A673 (cell line): ENCODE results near the gene TCERG1L. TPM values are rescaled to one million over a fixed set of nuclear protein-coding genes. Genes with fewer than 3 reads are reported as not detected.

ENCODE experiments used
- BruUV-seq: library from RNA; stranded (reverse); fragments of 400-500 nt; replicated peaks from 2 replicates; lab custom pipeline; 2021; lab: Mats Ljungman, UMichigan
- CTCF ChIA-PET: fragments of 300-600 bp; sonication (Branson Sonifier 250); formaldehyde crosslinking; loops from one replicate; lab custom pipeline; 2022; ENCODE audit warnings: antibody characterized with exemption; lab: Charles Lee
- POLR2A ChIA-PET: fragments of 300-600 bp; sonication (Branson Sonifier 250); formaldehyde crosslinking; loops from one replicate; lab custom pipeline; 2022; ENCODE audit warnings: antibody characterized with exemption; ENCODE audit not compliant: low non-redundant PET; lab: Charles Lee
- DNase-seq: peaks from one replicate; pipeline ENCODE4 v3.0.0-alpha.2; 2015; ENCODE audit warnings: low spot score
- H3K27ac ChIP-seq: fragments of 200-600 bp; sonication (generic); 2 replicates; pipeline ENCODE4 v1.5.1; 2016; ENCODE audit warnings: mixed run types, low read depth, mild to moderate bottlenecking, mixed read lengths, antibody characterized with exemption, low read length; ENCODE audit not compliant: poor library complexity, severe bottlenecking
- H3K27me3 ChIP-seq: fragments of 200-600 bp; sonication (generic); replicated peaks from 2 replicates; pipeline ENCODE4 v1.6.1; 2017; ENCODE audit warnings: mixed run types, low read depth, mild to moderate bottlenecking, mixed read lengths, antibody characterized with exemption, low read length; ENCODE audit not compliant: insufficient read depth, poor library complexity
- H3K36me3 ChIP-seq: fragments of 200-600 bp; sonication (generic); 2 replicates; pipeline ENCODE4 v1.6.1; 2016; ENCODE audit warnings: mixed run types, mild to moderate bottlenecking, mixed read lengths, antibody characterized with exemption, low read length; ENCODE audit not compliant: insufficient read depth, poor library complexity, severe bottlenecking
- H3K4me1 ChIP-seq: fragments of 200-600 bp; sonication (generic); 2 replicates; pipeline ENCODE4 v1.6.1; 2017; ENCODE audit warnings: mixed run types, mild to moderate bottlenecking, mixed read lengths, antibody characterized with exemption, low read length; ENCODE audit not compliant: insufficient read depth, poor library complexity, severe bottlenecking
- H3K4me3 ChIP-seq: fragments of 200-600 bp; sonication (generic); 2 replicates; pipeline ENCODE4 v1.5.1; 2016; ENCODE audit warnings: low read depth, mixed run types, mild to moderate bottlenecking, mixed read lengths, low read length; ENCODE audit not compliant: poor library complexity, severe bottlenecking
- H3K9me3 ChIP-seq: fragments of 200-600 bp; sonication (generic); 2 replicates; pipeline ENCODE4 v1.6.1; 2016; ENCODE audit warnings: mixed run types, low read depth, mild to moderate bottlenecking, mixed read lengths, antibody characterized with exemption, low read length; ENCODE audit not compliant: poor library complexity, severe bottlenecking
- EZH2 ChIP-seq: fragments of 200-600 bp; sonication (generic); IDR thresholded peaks from 2 replicates; pipeline ENCODE4 v1.6.1; 2017; ENCODE audit warnings: borderline replicate concordance, low read depth, mild to moderate bottlenecking, mixed read lengths, antibody characterized with exemption, low read length; ENCODE audit not compliant: poor library complexity, severe bottlenecking
- intact Hi-C: fragments of 100-400 bp; cut with micrococcal nuclease; formaldehyde crosslinking; loops from one replicate; pipeline ENCODE4 v1.10.0; 2022; ENCODE audit not compliant: unreplicated experiment
- total RNA-seq: library from RNA; stranded (reverse); gene quantifications from 2 replicates; pipeline ENCODE4 v1.2.3, GENCODE V29; 2021
- TF ChIP-seq, protein P1 (sequence below): fragments of 300-800, 200-600 bp; sonication (generic); conservative IDR thresholded peaks from 2 replicates; pipeline ENCODE4 v1.5.1; 2017; ENCODE audit warnings: low read depth, mild to moderate bottlenecking, antibody characterized with exemption, low read length, moderate library complexity, mixed read lengths

TCERG1L gene
- total RNA-seq, 1 experiment from 2014 or later = 16.3 TPM

DNA sequence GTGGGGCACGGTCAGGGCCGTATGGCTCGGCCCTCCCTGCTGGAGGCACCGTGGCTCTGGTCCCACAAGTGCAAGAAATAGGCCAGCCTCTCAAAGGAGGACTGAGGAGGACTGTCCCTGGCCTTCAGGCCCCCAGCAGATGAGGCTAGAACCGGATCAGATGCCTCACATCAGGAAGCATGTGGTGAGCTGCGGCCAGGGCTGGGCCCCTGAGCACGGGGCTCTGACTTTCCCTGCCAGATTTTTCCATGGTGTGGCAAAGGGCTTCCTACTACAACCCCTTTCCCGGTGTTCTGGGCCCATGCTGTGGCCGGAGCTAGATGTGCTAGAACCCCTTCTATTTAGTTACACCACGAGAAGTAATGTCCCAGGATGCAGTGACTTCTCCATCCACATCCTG is 100.4 kb downstream of the TCERG1L start:
- POLR2A ChIA-PET = no interaction called here
- no peaks in the 10 kb centered on the region for H3K9me3 ChIP-seq
- intact Hi-C loops = no loop called here

DNA sequence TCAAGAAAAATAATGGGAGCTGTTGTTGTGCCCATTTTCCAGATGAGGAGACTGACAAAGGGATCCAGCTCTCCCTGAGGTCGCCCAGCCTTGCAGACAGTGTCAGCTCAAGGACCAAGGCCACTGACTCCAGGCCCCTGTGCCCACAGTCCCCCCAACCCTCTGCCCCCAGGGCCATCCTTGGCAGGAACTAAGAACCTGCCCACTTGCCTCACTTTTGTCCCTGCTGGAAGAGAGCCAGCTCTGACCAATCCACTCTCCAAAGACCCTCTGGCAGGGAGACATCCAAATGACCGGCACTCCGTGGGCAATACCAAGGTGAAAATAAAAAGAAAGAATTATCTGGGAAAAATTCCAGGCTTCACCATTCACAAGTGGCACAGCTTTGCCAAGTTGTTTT is 101.3 kb downstream of the TCERG1L start:
- no peak overlapping the region for H3K27ac ChIP-seq
- no peaks in the 10 kb centered on the region for H3K4me1 ChIP-seq
- H3K4me3 ChIP-seq = no peak overlapping the region
- ChIA-PET CTCF (no interaction called here), POLR2A (no interaction called here)
- intact Hi-C loops = no loop called here
- no peaks in the 10 kb centered on the region for H3K9me3 ChIP-seq
- no peak for DNase-seq
- H3K36me3 ChIP-seq = no peaks in the 10 kb centered on the region
- no peaks in the 10 kb centered on the region for H3K27me3 ChIP-seq
- TF ChIP-seq, protein P1, sequence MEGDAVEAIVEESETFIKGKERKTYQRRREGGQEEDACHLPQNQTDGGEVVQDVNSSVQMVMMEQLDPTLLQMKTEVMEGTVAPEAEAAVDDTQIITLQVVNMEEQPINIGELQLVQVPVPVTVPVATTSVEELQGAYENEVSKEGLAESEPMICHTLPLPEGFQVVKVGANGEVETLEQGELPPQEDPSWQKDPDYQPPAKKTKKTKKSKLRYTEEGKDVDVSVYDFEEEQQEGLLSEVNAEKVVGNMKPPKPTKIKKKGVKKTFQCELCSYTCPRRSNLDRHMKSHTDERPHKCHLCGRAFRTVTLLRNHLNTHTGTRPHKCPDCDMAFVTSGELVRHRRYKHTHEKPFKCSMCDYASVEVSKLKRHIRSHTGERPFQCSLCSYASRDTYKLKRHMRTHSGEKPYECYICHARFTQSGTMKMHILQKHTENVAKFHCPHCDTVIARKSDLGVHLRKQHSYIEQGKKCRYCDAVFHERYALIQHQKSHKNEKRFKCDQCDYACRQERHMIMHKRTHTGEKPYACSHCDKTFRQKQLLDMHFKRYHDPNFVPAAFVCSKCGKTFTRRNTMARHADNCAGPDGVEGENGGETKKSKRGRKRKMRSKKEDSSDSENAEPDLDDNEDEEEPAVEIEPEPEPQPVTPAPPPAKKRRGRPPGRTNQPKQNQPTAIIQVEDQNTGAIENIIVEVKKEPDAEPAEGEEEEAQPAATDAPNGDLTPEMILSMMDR = no peak
- no peak for TF ChIP-seq EZH2
- BruUV-seq = no TSS peak

More for the DNA sequence above, 100.4 kb downstream of the TCERG1L start:
- Histone ChIP-seq H3K4me1 (no peaks in the 10 kb centered on the region), H3K36me3 (no peaks in the 10 kb centered on the region), H3K27me3 (no peaks in the 10 kb centered on the region), H3K27ac (no peak overlapping the region), H3K4me3 (no peak overlapping the region)
- TF ChIP-seq EZH2 = no peak
- TF ChIP-seq, protein P1 = no peak
- DNase-seq = no peak
- no TSS peak for BruUV-seq
- CTCF ChIA-PET = no interaction called here

DNA sequence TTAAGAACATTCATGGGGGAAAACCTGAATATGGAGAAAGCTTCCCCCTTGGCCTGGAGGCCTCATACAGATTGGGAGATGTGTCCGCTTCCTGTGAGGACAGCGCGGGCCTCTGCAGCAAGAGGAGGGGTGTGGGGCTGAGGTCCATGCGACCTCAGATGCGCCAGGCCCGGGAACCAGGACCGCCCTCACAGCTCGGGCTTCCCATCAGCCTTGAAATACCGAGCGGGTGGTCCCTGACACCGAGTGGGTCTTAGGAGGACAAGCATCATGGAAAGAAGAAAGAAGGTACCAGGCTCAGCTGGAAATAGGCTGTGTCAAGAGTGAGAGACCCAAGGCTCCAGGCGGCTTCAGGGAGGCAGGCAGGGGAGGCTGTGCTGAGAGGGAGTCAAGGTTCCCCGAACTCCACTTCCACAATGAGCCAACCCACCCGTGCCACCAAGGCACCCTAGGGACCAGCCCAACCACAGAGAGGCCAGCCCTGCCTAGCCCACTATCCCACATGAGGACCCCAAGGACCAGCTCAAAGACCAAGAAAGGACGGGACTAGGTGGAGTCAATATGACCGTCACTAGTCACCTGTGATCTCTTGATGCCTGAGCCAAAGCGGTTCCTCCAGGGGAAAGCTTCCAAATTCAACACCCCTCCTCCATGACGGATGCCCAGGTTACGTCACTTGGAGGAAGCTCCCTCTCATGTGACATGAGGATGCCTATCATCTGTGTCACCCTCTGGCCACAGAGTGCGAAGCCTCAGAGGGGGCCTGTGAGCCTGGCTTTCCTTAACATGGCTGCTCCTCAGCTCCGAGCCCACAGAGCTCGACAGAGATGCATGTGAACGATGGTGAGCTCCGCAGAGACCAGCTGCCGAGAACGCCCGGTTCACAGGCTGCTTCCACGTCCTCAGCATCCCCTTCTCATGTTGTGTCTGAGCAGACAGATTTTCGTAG is 103.7 kb downstream of the TCERG1L start:
- Histone ChIP-seq H3K4me3 (no peak overlapping the region), H3K9me3 (no peaks in the 10 kb centered on the region), H3K27me3 (no peaks in the 10 kb centered on the region), H3K4me1 (no peaks in the 10 kb centered on the region), H3K36me3 (no peaks in the 10 kb centered on the region), H3K27ac (no peak overlapping the region)
- TF ChIP-seq, protein P1 = no peak
- no peak for TF ChIP-seq EZH2
- BruUV-seq = no TSS peak
- DNase-seq = no peak
- intact Hi-C loops = no loop called here
- CTCF ChIA-PET = no interaction called here
- POLR2A ChIA-PET = no interaction called here
